GM10248 (cell line): ENCODE measurements around the gene AHNAK2.

Source experiments
- CTCF ChIA-PET: fragments of 300-600 bp; sonication (Branson Sonifier 250); formaldehyde crosslinking; extraction: SDS; loops from one replicate; lab custom pipeline; 2021; ENCODE audit warnings: antibody characterized with exemption; lab: Yijun Ruan, JAX
- POLR2A ChIA-PET: fragments of 350-650 bp; sonication (Branson Sonifier 250); formaldehyde crosslinking; extraction: SDS; loops from one replicate; lab custom pipeline; 2020; ENCODE audit warnings: antibody characterized with exemption; lab: Yijun Ruan, JAX
- DNase-seq: peaks from one replicate; pipeline ENCODE4 v3.0.0; 2012; ENCODE audit errors: extremely low spot score
- CTCF ChIP-seq: IDR thresholded peaks from 2 replicates; pipeline ENCODE4 v1.5.1; 2012; ENCODE audit warnings: mild to moderate bottlenecking, low read depth; ENCODE audit errors: extremely low read depth, missing control alignments, control extremely low read depth

AHNAK2 gene

GRCh38 chr14:104977008-104977680 is 1.0 kb downstream of the AHNAK2 start:
- ChIA-PET POLR2A (no interaction called here), CTCF (interaction anchor here (0.8 to 6.1 kb wide), 5 partner anchors 22 to 113 kb away, joined by 3 to 177 read pairs (median 6); no protein-coding TSS in a partner anchor)
- no peak for TF ChIP-seq CTCF
- DNase-seq, result no peak

GRCh38 chr14:104976198-104977007 is 1.8 kb downstream of the AHNAK2 start:
- DNase-seq, result peak; percentile 88
- TF ChIP-seq CTCF, result peak; percentile 97
- ChIA-PET CTCF (interaction anchor here (0.8 to 6.1 kb wide), 13 partner anchors 8 to 114 kb away, joined by 3 to 177 read pairs (median 6); no protein-coding TSS in a partner anchor), POLR2A (no interaction called here)

- peak; percentile 55 for TF ChIP-seq CTCF
- POLR2A ChIA-PET, result no interaction called here
- DNase-seq, result peak; percentile 55
- CTCF ChIA-PET, result interaction anchor here (0.7 to 6.1 kb wide), 21 partner anchors 9 to 429 kb away, joined by 3 to 177 read pairs (median 4); no protein-coding TSS in a partner anchor
Measured at GRCh38 chr14:104975481-104976197, 2.5 kb downstream of the AHNAK2 start.

DNA sequence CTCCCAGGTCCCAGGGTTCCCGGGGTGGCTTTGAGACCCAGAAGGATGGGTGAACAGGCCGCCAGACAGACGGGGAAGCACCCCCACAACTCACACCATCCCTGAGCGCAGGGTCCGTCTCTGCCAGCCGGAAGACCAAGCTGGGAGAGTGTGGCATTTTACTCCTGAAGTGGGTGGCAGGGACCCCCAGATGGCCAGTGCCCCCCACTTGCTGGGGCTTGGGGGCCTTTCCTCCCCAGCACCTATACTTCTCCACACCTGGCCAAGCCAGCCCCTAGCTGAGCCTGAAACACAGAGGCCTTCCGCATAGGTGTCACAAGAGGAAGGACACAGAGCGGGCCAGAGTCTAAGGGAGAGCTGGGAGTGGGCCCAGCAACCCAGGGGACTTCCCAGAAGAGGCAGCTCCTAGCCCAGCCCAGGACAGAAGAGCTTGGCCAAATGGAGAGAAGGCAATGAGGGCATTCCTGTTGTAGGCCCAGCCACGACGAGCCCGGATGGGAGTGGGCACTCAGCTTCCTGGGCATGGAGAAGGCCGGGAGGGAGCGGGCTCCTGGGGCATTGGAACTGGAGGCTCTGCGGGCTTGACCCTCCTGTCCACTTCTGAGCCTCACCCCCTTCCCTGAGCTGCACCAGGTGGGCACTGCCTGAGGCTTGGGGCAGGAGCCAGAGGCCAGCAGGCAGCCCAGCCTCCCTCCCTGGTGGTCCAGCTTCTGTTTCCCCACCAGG is 3.3 kb downstream of the AHNAK2 start:
- no peak for DNase-seq
- CTCF ChIA-PET, result interaction anchor here (0.6 to 6.1 kb wide), 25 partner anchors 8 to 509 kb away, joined by 3 to 177 read pairs (median 4); no protein-coding TSS in a partner anchor
- no peak for TF ChIP-seq CTCF
- POLR2A ChIA-PET, result no interaction called here

DNA sequence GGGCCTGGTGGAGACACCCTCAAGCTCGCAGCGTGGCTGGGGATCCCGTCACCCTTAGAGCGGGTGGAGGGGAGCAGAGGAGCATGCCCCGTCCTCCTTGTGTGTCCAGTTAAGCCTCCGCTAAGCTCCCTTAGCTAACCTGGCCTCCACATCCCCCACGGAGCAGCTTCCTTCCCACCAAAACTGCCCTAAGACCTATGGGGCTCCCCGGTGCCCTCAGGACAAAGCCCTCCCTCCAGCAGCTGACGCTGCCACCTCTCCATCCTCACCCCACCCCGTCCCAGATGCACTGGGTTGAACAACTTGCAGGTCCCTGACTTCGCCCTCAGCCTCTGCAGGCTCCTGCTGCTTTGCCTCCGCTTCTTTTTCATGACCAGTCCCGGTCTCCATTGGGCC is 4.0 kb downstream of the AHNAK2 start:
- TF ChIP-seq CTCF, result no peak
- ChIA-PET CTCF (interaction anchor here (0.6 to 6.1 kb wide), 11 partner anchors 10 to 510 kb away, joined by 3 to 177 read pairs (median 4); no protein-coding TSS in a partner anchor), POLR2A (no interaction called here)
- no peak for DNase-seq
